Body of pancreas (tissue), 4 donors: ENCODE data around the gene ZYG11A.

Experiments used
- POLR2A ChIP-seq, 3 donors: fragments of 450-650 bp; IDR thresholded peaks; one replicate each; pipeline ENCODE4 v1.6.1; 2016; ENCODE audit warnings: antibody characterized with exemption in 3 of 3, mild to moderate bottlenecking in 2 of 3
- TF ChIP-seq, protein P1 (sequence below), 7 experiments: fragments of 450-650 bp in 4 of 7; fragments of 200-600 bp in 3 of 7; sonication (generic) in 3 of 7; IDR thresholded peaks; one replicate each; pipeline ENCODE4 v1.5.1; 2016 to 2019; ENCODE audit warnings: antibody characterized with exemption in 7 of 7

DNA sequence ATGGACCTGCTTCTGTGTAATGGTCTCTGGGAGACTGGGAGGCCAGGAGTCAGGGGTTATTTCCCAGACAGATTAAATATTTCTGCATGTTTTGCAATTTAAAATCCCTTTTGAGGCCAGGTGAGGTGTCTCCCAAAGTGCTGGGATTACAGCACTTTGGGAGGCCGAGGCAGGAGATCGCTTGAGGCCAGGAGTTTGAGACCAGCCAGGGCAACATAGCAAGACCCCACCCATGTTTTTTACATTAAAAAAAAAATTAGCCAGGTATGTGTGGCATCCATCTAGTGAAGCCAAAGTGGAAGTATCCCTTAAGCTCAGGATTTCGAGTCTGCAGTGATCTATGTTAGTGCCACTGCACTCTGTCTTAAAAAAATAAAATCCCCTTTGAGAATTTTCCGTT, 44.9 kb downstream of the ZYG11A start:
- TF ChIP-seq, protein P1, sequence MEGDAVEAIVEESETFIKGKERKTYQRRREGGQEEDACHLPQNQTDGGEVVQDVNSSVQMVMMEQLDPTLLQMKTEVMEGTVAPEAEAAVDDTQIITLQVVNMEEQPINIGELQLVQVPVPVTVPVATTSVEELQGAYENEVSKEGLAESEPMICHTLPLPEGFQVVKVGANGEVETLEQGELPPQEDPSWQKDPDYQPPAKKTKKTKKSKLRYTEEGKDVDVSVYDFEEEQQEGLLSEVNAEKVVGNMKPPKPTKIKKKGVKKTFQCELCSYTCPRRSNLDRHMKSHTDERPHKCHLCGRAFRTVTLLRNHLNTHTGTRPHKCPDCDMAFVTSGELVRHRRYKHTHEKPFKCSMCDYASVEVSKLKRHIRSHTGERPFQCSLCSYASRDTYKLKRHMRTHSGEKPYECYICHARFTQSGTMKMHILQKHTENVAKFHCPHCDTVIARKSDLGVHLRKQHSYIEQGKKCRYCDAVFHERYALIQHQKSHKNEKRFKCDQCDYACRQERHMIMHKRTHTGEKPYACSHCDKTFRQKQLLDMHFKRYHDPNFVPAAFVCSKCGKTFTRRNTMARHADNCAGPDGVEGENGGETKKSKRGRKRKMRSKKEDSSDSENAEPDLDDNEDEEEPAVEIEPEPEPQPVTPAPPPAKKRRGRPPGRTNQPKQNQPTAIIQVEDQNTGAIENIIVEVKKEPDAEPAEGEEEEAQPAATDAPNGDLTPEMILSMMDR (IDR thresholded peaks at IDR 0.05), result no peak
- no peak for TF ChIP-seq POLR2A (IDR thresholded peaks at IDR 0.05)
